Mesothelial cell of epicardium (in vitro differentiated cells): ENCODE data around the gene CCDC88A. TPM values are rescaled to one million over a fixed set of nuclear protein-coding genes. Genes with fewer than 3 reads are reported as not detected.

ENCODE experiments used
- DNase-seq, 2 experiments: peaks; one replicate each; pipeline ENCODE4 v3.0.0; 2021; ENCODE audit warnings: low spot score in 2 of 2; ENCODE audit not compliant: unreplicated experiment in 2 of 2
- H3K27ac Mint-ChIP-seq: 2 replicates; pipeline ENCODE4 v1.8.0; 2021; ENCODE audit warnings: mixed read lengths
- H3K27me3 Mint-ChIP-seq: 2 replicates; pipeline ENCODE4 v1.8.0; 2021; ENCODE audit warnings: low read depth, mixed read lengths
- H3K36me3 Mint-ChIP-seq: 2 replicates; pipeline ENCODE4 v1.8.0; 2021; ENCODE audit warnings: mixed read lengths
- H3K4me1 Mint-ChIP-seq: 2 replicates; pipeline ENCODE4 v1.8.0; 2021; ENCODE audit warnings: mixed read lengths
- H3K4me3 Mint-ChIP-seq: 2 replicates; pipeline ENCODE4 v1.8.0; 2021; ENCODE audit warnings: mild to moderate bottlenecking, moderate library complexity, mixed read lengths
- H3K9me3 Mint-ChIP-seq: 2 replicates; pipeline ENCODE4 v1.8.0; 2021; ENCODE audit warnings: mixed read lengths
- total RNA-seq: library from RNA; stranded (reverse); gene quantifications from 3 replicates; pipeline ENCODE4 v1.2.1, GENCODE V29; 2021
- TF ChIP-seq, protein P1 (sequence below): fragments of 200-600 bp; sonication (generic); IDR thresholded peaks from one replicate; pipeline ENCODE4 v1.5.0; 2021; ENCODE audit warnings: antibody characterized with exemption; ENCODE audit not compliant: unreplicated experiment

Gene CCDC88A
- total RNA-seq, 1 donor from 2014 or later: 60.1 TPM

DNA sequence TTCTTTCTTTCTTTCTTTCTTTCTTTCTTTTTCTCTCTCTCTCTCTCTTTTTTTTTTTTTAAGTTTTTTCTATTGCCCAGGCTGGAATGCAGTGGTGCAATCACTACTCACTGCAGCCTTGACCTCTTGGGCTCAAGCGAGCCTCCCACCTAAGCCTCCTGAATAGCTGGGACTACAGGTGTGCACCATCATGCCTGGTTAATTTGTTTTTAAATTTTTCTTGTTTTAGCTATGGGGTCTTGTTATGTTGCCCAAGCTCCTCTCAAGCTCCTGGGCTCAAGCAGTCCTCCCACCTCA is 19.4 kb upstream of the CCDC88A start:
- TF ChIP-seq, protein P1, sequence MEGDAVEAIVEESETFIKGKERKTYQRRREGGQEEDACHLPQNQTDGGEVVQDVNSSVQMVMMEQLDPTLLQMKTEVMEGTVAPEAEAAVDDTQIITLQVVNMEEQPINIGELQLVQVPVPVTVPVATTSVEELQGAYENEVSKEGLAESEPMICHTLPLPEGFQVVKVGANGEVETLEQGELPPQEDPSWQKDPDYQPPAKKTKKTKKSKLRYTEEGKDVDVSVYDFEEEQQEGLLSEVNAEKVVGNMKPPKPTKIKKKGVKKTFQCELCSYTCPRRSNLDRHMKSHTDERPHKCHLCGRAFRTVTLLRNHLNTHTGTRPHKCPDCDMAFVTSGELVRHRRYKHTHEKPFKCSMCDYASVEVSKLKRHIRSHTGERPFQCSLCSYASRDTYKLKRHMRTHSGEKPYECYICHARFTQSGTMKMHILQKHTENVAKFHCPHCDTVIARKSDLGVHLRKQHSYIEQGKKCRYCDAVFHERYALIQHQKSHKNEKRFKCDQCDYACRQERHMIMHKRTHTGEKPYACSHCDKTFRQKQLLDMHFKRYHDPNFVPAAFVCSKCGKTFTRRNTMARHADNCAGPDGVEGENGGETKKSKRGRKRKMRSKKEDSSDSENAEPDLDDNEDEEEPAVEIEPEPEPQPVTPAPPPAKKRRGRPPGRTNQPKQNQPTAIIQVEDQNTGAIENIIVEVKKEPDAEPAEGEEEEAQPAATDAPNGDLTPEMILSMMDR: no peak
- no peak for DNase-seq
- H3K27ac Mint-ChIP-seq: no peak overlapping the region
- H3K4me3 Mint-ChIP-seq: no peak overlapping the region
- H3K36me3 Mint-ChIP-seq: no peaks in the 10 kb centered on the region
- peaks cover 3% of the 10 kb centered on the region for H3K27me3 Mint-ChIP-seq
- peaks cover 7% of the 10 kb centered on the region for H3K9me3 Mint-ChIP-seq
- H3K4me1 Mint-ChIP-seq: no peaks in the 10 kb centered on the region

DNA sequence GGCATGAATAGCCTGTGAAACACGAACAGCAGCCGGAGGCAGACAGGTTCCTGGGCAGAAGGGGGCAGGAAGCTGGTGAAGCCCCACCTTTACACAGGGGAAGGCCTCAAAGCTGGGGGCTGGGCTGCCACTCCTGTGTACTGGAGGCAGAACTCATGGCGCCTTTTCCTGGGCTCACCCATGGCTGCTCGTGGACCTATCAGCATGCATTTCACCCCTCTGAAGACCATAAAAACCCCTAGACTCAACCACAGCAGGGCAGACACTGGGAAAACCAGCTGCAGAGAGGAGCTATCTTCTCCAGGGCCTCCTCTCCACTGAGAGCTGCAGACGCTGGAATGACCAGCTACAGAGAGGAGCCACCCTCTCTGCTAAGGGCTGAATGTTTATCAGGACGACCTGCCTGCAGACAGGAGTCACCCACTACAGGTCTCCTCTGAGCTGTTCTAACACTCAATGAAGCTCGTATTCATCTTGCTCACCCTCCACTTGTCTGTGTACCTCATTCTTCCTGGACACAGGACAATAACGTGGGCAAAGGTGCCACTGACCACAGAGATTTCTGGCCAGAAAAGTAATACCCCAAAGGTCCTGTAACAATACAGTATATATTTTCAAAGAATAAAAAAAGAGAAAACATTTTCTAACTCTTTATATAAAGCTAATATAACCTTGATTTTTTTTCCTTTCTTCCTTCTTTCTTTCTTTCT is 18.9 kb upstream of the CCDC88A start:
- H3K4me3 Mint-ChIP-seq: no peak overlapping the region
- peaks cover 7% of the 10 kb centered on the region for H3K9me3 Mint-ChIP-seq
- peaks cover 2% of the 10 kb centered on the region for H3K27me3 Mint-ChIP-seq
- no peaks in the 10 kb centered on the region for H3K36me3 Mint-ChIP-seq
- no peaks in the 10 kb centered on the region for H3K4me1 Mint-ChIP-seq
- TF ChIP-seq, protein P1: no peak
- no peak for DNase-seq
- no peak overlapping the region for H3K27ac Mint-ChIP-seq

DNA sequence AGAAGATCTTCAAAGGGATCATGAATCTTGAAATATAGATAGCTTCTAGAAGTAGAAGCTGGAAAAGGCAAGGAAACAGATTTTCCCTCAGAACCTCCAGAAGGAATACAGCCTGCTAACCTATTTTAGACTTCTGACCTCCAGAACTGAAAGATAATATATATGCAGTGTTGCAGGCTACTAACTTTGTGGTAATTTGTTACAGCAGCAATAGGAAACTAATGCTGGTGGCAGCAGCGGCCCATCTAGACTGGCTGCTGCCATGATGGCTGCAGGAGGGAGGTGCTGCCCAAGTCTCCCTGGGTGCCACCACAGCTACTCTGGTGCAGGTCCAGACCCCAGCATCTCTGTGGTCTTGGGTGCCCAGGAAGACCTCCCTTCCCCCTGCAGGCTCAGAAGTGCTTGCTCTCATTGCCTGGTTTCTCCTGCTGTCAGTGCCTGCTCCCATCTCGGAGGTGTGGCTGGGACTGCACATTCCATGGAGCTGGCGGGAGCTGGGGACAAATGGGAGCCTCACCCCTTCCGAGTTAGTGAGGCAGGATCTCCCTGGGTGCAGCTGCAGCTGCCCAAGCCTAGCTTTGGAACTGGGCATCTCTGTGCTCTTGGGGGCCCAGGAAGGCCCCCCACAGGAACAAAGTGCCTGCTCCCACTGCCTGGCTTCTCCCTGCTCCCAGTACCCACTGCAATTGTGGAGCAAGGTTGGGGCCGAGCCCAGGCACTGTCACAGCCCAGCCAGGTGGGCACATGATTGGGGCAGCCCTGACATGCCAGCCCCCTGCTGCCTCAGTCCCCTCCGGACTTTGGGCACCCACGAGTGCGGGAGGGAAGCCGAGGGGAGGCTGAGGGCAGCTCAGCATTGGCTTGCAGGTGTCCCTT is 18.1 kb upstream of the CCDC88A start:
- Mint-ChIP-seq H3K4me3 (no peak overlapping the region), H3K4me1 (no peaks in the 10 kb centered on the region), H3K27me3 (no peaks in the 10 kb centered on the region), H3K36me3 (no peaks in the 10 kb centered on the region), H3K9me3 (peaks cover 4% of the 10 kb centered on the region), H3K27ac (no peak overlapping the region)
- TF ChIP-seq, protein P1: no peak
- DNase-seq: no peak

DNA sequence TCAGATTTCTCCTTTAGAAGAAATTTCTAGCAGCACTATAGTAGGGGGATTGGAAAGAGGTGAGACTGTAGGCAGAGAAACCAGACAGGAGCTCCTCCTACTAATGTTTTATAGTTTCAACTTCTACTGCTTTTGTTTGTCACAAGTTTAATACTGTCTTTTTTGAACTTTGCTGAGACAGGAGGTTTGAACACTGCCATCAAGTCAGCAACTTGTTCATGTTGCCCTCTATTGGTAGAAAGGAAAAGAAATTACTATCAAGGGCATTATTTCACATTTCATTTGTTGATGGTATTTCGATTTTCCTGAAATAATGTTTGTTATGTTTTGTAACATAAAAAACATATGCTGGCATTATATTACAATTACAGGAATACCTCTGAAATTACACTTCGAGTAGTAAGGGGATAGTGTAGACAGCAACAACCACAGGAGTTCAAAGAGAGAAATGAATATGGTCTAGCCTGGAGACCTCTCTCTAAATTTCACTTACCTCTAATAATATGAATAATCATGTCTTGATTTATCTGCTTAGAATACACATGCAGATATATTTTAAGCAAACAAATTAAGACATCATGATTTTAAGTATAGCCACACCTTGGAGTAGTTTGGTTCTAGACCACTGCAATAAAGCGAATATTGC is 12.4 kb upstream of the CCDC88A start:
- Mint-ChIP-seq H3K36me3 (no peaks in the 10 kb centered on the region), H3K4me1 (peaks cover 11% of the 10 kb centered on the region), H3K4me3 (no peak overlapping the region), H3K27ac (no peak overlapping the region), H3K27me3 (no peaks in the 10 kb centered on the region), H3K9me3 (no peaks in the 10 kb centered on the region)
- DNase-seq: no peak
- TF ChIP-seq, protein P1: no peak

DNA sequence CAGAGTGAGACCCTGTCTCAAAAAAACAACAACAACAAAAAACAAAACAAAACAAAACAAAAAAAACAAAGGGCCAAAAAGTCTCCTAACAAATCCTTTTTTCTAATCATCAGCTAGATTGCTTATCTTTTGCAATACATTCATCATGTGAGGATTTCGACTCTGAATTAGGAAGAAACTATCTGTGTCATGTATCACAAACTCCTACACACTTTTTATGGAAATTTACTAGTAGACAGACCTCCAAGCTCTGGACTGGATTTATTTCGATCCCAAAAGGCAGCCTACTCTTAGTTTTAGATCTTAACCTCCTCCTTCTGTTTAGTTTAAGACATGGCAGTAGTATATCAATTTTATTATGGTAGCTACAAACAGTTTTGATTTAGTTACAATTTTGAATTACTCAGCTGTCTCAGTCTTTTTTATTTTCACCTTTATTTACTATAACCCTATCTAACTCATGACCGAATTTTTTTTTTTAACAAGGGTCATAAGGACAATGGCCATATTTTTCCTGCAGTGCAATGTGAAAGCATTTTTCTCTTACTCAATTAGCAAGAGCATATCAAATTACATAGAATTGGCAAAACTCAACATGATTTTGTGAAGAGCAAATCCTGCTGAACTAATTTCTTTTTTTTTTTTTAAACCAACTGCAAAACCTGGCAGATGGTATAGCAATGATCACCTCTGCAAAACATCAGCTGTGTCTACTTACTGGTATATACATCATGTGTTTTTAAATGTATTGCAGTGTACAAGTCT is 10.7 kb upstream of the CCDC88A start:
- Mint-ChIP-seq H3K27me3 (no peaks in the 10 kb centered on the region), H3K27ac (peak overlapping the region; percentile 47), H3K4me3 (no peak overlapping the region), H3K36me3 (no peaks in the 10 kb centered on the region), H3K4me1 (peaks cover 11% of the 10 kb centered on the region), H3K9me3 (no peaks in the 10 kb centered on the region)
- TF ChIP-seq, protein P1: no peak
- no peak for DNase-seq
